H1 (cell line): ENCODE results near the gene MMS19. TPM values are rescaled to one million over a fixed set of nuclear protein-coding genes. Genes with fewer than 3 reads are reported as not detected.

ENCODE experiments used
- CTCF ChIA-PET: fragments of 300-600 bp; sonication (Branson Sonifier 250); formaldehyde crosslinking; loops from one replicate; lab custom pipeline; 2021; ENCODE audit not compliant: partially characterized antibody; lab: Charles Lee
- POLR2A ChIA-PET: fragments of 300-600 bp; sonication (Branson Sonifier 250); formaldehyde crosslinking; loops from one replicate; lab custom pipeline; 2021; ENCODE audit warnings: inconsistent platforms; ENCODE audit not compliant: partially characterized antibody; lab: Charles Lee
- DNase-seq, 2 experiments: peaks; one replicate each; pipeline versions ENCODE4 v3.0.0 to v3.0.0-alpha.2; 2010 to 2022; ENCODE audit warnings: low spot score in 2 of 2, low read depth in 1 of 2, mixed read lengths in 1 of 2
- FAIRE-seq: peaks from 2 replicates; lab custom pipeline; 2011; peaks lifted over from hg19 to GRCh38; lab: Jason Lieb, UNC
- H2AFZ ChIP-seq: 2 replicates; pipeline ENCODE4 v1.8.1; 2012; ENCODE audit warnings: low read length, inconsistent platforms
- H2AK5ac ChIP-seq: 2 replicates; pipeline ENCODE4 v1.6.1; 2013; ENCODE audit warnings: low read depth, low read length
- H2BK120ac ChIP-seq: replicated peaks from 2 replicates; pipeline ENCODE3; 2013; ENCODE audit warnings: low read depth, low read length, inconsistent platforms
- H2BK12ac ChIP-seq: 2 replicates; pipeline ENCODE4 v1.6.1; 2013; ENCODE audit warnings: low read depth, low read length
- H2BK15ac ChIP-seq: 2 replicates; pipeline ENCODE4 v1.6.1; 2013; ENCODE audit warnings: low read length
- H2BK20ac ChIP-seq: 2 replicates; pipeline ENCODE4 v1.6.1; 2013; ENCODE audit warnings: low read length
- H2BK5ac ChIP-seq: 2 replicates; pipeline ENCODE4 v1.6.1; 2013; ENCODE audit warnings: low read depth, low read length
- H3K14ac ChIP-seq: 2 replicates; pipeline ENCODE4 v1.6.1; 2013; ENCODE audit warnings: inconsistent platforms; ENCODE audit not compliant: insufficient read length
- H3K18ac ChIP-seq: 2 replicates; pipeline ENCODE4 v1.6.1; 2013; ENCODE audit warnings: low read length; ENCODE audit errors: extremely low read depth
- H3K23ac ChIP-seq: 2 replicates; pipeline ENCODE4 v1.6.1; 2013; ENCODE audit warnings: inconsistent platforms; ENCODE audit not compliant: insufficient read length
- H3K23me2 ChIP-seq: 2 replicates; pipeline ENCODE4 v1.6.1; 2013; ENCODE audit warnings: low read depth, low read length
- H3K27ac ChIP-seq: 2 replicates; pipeline ENCODE4 v1.6.1; 2011; ENCODE audit warnings: low read depth, low read length, inconsistent platforms
- H3K27me3 ChIP-seq, 4 experiments: replicated peaks in 1 of 4; 1 replicate in 1 of 4; 2 replicates in 3 of 4; pipeline versions ENCODE4 v1.6.1 to v1.8.1; 2011 to 2013; ENCODE audit warnings: low read length in 3 of 4, mild to moderate bottlenecking in 3 of 4, inconsistent platforms in 2 of 4, mixed read lengths in 2 of 4, moderate library complexity in 1 of 4; ENCODE audit not compliant: control insufficient read depth in 3 of 4, insufficient read depth in 3 of 4; ENCODE audit errors: extremely low read depth in 1 of 4
- H3K36me3 ChIP-seq, 4 experiments: 2 replicates each; pipeline versions ENCODE4 v1.6.1 to v1.8.1; 2011 to 2013; ENCODE audit warnings: mild to moderate bottlenecking in 4 of 4, low read length in 3 of 4, moderate library complexity in 2 of 4, control low read depth in 1 of 4, inconsistent platforms in 1 of 4; ENCODE audit not compliant: insufficient read depth in 4 of 4, control insufficient read depth in 2 of 4
- H3K4ac ChIP-seq: replicated peaks from 2 replicates; pipeline ENCODE3; 2013; ENCODE audit warnings: low read length, low read depth, mixed read lengths, inconsistent platforms; ENCODE audit not compliant: insufficient read length
- H3K4me1 ChIP-seq, 4 experiments: replicated peaks in 1 of 4; 1 replicate in 1 of 4; 2 replicates in 3 of 4; pipeline versions ENCODE4 v1.6.1 to v1.8.1; 2011 to 2013; ENCODE audit warnings: low read length in 3 of 4, inconsistent platforms in 2 of 4, mixed read lengths in 1 of 4; ENCODE audit not compliant: insufficient read depth in 4 of 4, control insufficient read depth in 3 of 4
- H3K4me2 ChIP-seq, 2 experiments: 2 replicates each; pipeline versions ENCODE4 v1.6.1 to v1.8.1; 2011 to 2013; ENCODE audit warnings: low read depth in 2 of 2, low read length in 2 of 2, control low read depth in 1 of 2, inconsistent platforms in 1 of 2, mild to moderate bottlenecking in 1 of 2; ENCODE audit not compliant: insufficient read depth in 1 of 2
- H3K4me3 ChIP-seq, 4 experiments: fragments of 200-600, 300-600 bp in 1 of 4; sonication (generic), shearing (Covaris generic), sonication (Bioruptor Twin) in 1 of 4; 2 replicates each; pipeline versions ENCODE4 v1.5.1 to v1.8.1; 2011 to 2016; ENCODE audit warnings: low read length in 4 of 4, low read depth in 3 of 4, control low read depth in 2 of 4, inconsistent platforms in 2 of 4, mild to moderate bottlenecking in 2 of 4, mixed read lengths in 1 of 4, moderate library complexity in 1 of 4; ENCODE audit not compliant: insufficient read depth in 2 of 4; ENCODE audit errors: extremely low read depth in 1 of 4
- H3K56ac ChIP-seq: replicated peaks from 2 replicates; pipeline ENCODE3; 2013; ENCODE audit warnings: low read depth, mild to moderate bottlenecking, mixed read lengths, low read length, inconsistent platforms; ENCODE audit not compliant: insufficient read length
- H3K79me1 ChIP-seq: 2 replicates; pipeline ENCODE4 v1.6.1; 2013; ENCODE audit warnings: low read depth, low read length, control low read depth
- H3K79me2 ChIP-seq, 2 experiments: 2 replicates each; pipeline versions ENCODE4 v1.6.1 to v1.8.1; 2012 to 2013; ENCODE audit warnings: low read length in 2 of 2, mild to moderate bottlenecking in 2 of 2, inconsistent platforms in 1 of 2; ENCODE audit not compliant: insufficient read depth in 2 of 2, control insufficient read depth in 1 of 2
- H3K9ac ChIP-seq, 4 experiments: replicated peaks in 1 of 4; 1 replicate in 1 of 4; 2 replicates in 3 of 4; pipeline versions ENCODE4 v1.6.1 to v1.8.1; 2011 to 2013; ENCODE audit warnings: low read depth in 3 of 4, low read length in 3 of 4, control low read depth in 2 of 4, mild to moderate bottlenecking in 2 of 4, moderate library complexity in 2 of 4, inconsistent platforms in 1 of 4; ENCODE audit errors: extremely low read depth in 1 of 4
- H3K9me3 ChIP-seq, 2 experiments: 2 replicates each; pipeline versions ENCODE4 v1.6.1 to v1.8.1; 2012 to 2013; ENCODE audit warnings: mild to moderate bottlenecking in 2 of 2, moderate library complexity in 2 of 2, control low read depth in 1 of 2, inconsistent platforms in 1 of 2, low read depth in 1 of 2, low read length in 1 of 2, mixed read lengths in 1 of 2; ENCODE audit not compliant: insufficient read depth in 2 of 2
- H4K20me1 ChIP-seq, 2 experiments: replicated peaks in 1 of 2; 2 replicates each; pipeline versions ENCODE3 to v1.8.1; 2011 to 2013; ENCODE audit warnings: inconsistent platforms in 2 of 2, low read length in 2 of 2, mild to moderate bottlenecking in 1 of 2; ENCODE audit not compliant: insufficient read depth in 2 of 2, control insufficient read depth in 1 of 2
- H4K5ac ChIP-seq: 2 replicates; pipeline ENCODE4 v1.6.1; 2013; ENCODE audit warnings: low read length, low read depth, mixed read lengths, inconsistent platforms; ENCODE audit not compliant: insufficient read length
- H4K8ac ChIP-seq: 2 replicates; pipeline ENCODE4 v1.8.0; 2013; ENCODE audit warnings: mild to moderate bottlenecking, moderate library complexity, low read length, inconsistent platforms; ENCODE audit not compliant: insufficient read depth; ENCODE audit errors: extremely low read depth
- H4K91ac ChIP-seq: replicated peaks from 2 replicates; pipeline ENCODE3; 2013; ENCODE audit warnings: low read length, mixed read lengths, inconsistent platforms; ENCODE audit not compliant: insufficient read length
- CHD2 ChIP-seq: IDR thresholded peaks from 2 replicates; pipeline ENCODE4 v1.6.1; 2012; ENCODE audit warnings: low read length, improper control_type of control experiment
- EP300 ChIP-seq, 2 experiments: IDR thresholded peaks; 1 replicate in 1 of 2; 2 replicates in 1 of 2; pipeline ENCODE4 v1.6.1; 2011 to 2012; ENCODE audit warnings: low read depth in 2 of 2, low read length in 2 of 2, mild to moderate bottlenecking in 2 of 2, borderline replicate concordance in 1 of 2, inconsistent platforms in 1 of 2, moderate library complexity in 1 of 2
- FOSL1 ChIP-seq: IDR thresholded peaks from 2 replicates; pipeline ENCODE4 v1.6.1; 2011; ENCODE audit warnings: mild to moderate bottlenecking, low read depth, low read length, moderate library complexity; ENCODE audit not compliant: insufficient read depth
- HDAC6 ChIP-seq: IDR thresholded peaks from one replicate; pipeline ENCODE4 v1.7.1; 2012; ENCODE audit warnings: low read depth, mild to moderate bottlenecking, inconsistent platforms, low read length, moderate library complexity
- JUND ChIP-seq: IDR thresholded peaks from 2 replicates; pipeline ENCODE4 v1.6.1; 2011; ENCODE audit warnings: mild to moderate bottlenecking, improper control_type of control experiment, low read length
- NRF1 ChIP-seq: IDR thresholded peaks from 2 replicates; pipeline ENCODE4 v1.6.1; 2011; ENCODE audit warnings: mild to moderate bottlenecking, low read depth, low read length, improper control_type of control experiment
- SIN3A ChIP-seq, 2 experiments: IDR thresholded peaks in 1 of 2; conservative IDR thresholded peaks in 1 of 2; 2 replicates each; pipeline ENCODE4 v1.6.1; 2011 to 2012; ENCODE audit warnings: low read length in 2 of 2, improper control_type of control experiment in 1 of 2, low read depth in 1 of 2, mild to moderate bottlenecking in 1 of 2
- SUZ12 ChIP-seq: fragments of 200-600 bp; sonication (generic); IDR thresholded peaks from 2 replicates; pipeline ENCODE4 v1.6.1; 2012; ENCODE audit warnings: mild to moderate bottlenecking, inconsistent platforms, low read length, moderate library complexity, mixed read lengths
- WGBS, 2 experiments: shearing (Covaris generic) in 1 of 2; methylation state at CpG; one replicate each; pipeline versions ENCODE4 v1.1.6 to v1.1.7; 2013 to 2015; ENCODE audit warnings: low lambda C conversion rate in 2 of 2, mixed read lengths in 2 of 2, inconsistent platforms in 1 of 2, low coverage in 1 of 2, missing lambda C conversion rate in 1 of 2; ENCODE audit not compliant: insufficient replicate concordance in 2 of 2, insufficient coverage in 1 of 2, insufficient read length in 1 of 2; ENCODE audit errors: extremely low coverage in 1 of 2, missing lambda C conversion rate in 1 of 2; 5-methylcytosine and 5-hydroxymethylcytosine counted together
- polyA plus RNA-seq, 7 experiments: library from polyadenylated mRNA; depleted of rRNA in 3 of 7; stranded (reverse) in 5 of 7; unstranded in 2 of 7; fragments of >200 nt in 5 of 7; fragments of 200-250 nt in 2 of 7; gene quantifications; 1 replicate in 5 of 7; 2 replicates in 1 of 7; 4 replicates in 1 of 7; pipeline versions ENCODE4 v1.2.1 to v1.2.3, GENCODE V29; 2011 to 2013; ENCODE audit warnings: missing spikeins in 2 of 7, mixed read lengths in 2 of 7
- total RNA-seq: library from RNA; stranded (reverse); fragmentation: NEBNext Ultra II Directional; extraction: Animal tissue kit (Norgen Biotek cat#: 25700); gene quantifications from 2 replicates; pipeline ENCODE4 v1.2.1, GENCODE V29; 2021
- TF ChIP-seq, protein P1 (sequence below): IDR thresholded peaks from 2 replicates; pipeline ENCODE4 v1.6.1; 2012; ENCODE audit warnings: low read length, inconsistent platforms

The MMS19 gene
- total and polyA plus RNA-seq, 2 of the 8 experiments (the other 6 are each of a cell fraction or from before 2014, with no cell fraction given), result 130 to 221 TPM

DNA sequence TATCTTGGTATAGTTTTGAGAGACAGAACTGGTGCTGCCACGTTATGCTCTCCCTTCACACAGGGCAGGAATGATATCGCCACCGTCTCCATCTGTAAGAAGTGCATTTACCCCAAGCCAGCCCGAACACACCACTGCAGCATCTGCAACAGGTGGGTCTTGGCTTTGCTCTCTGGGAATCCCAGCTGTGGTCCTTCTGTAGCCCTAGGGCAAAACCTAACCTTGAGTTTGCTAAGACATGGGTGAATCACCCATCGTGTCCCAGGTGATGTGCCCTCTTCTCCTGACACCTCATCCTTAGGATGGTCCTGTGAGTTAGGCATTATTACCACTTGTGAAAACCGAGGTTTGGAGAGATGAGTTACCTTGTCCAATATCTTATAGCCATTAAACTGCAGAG is 45.9 kb downstream of the MMS19 start:
- Histone ChIP-seq H4K8ac (no peak overlapping the region; the same call in 1 of the 2 replicates), H2AFZ (no peak overlapping the region), H3K18ac (no peak overlapping the region), H3K27ac (no peak overlapping the region), H2BK12ac (no peak overlapping the region), H4K20me1 (peaks cover 1 to 16% of the 10 kb centered on the region in 2 experiments), H3K56ac (no peak overlapping the region), H3K79me1 (peaks cover 6% of the 10 kb centered on the region; the same call in 1 of the 2 replicates), H3K14ac (no peak overlapping the region), H3K4ac (no peak overlapping the region), H2AK5ac (no peak overlapping the region), H3K4me1 (no peaks in the 10 kb centered on the region; a peak in 1 of 7 replicates), H3K79me2 (peaks cover under 1 to 16% of the 10 kb centered on the region in 2 experiments), H3K23ac (no peak overlapping the region), H2BK20ac (no peak overlapping the region), H3K27me3 (no peaks in the 10 kb centered on the region), H3K9ac (no peak overlapping the region), H3K4me2 (no peak overlapping the region), H4K5ac (no peak overlapping the region), H3K36me3 (peaks cover 2 to 50% (median 30%) of the 10 kb centered on the region in 4 experiments; a peak in 7 of 8 replicates), H3K4me3 (no peak overlapping the region), H2BK5ac (no peak overlapping the region), H4K91ac (no peak overlapping the region), H3K23me2 (no peaks in the 10 kb centered on the region), H2BK120ac (no peak overlapping the region), H3K9me3 (no peaks in the 10 kb centered on the region), H2BK15ac (no peak overlapping the region)
- TF ChIP-seq SIN3A (conservative IDR thresholded peaks at IDR 0.05 in 1 of 2, IDR thresholded peaks at IDR 0.05 in 1 of 2; ENCODE audit: low read depth in 1 of 2, low read length in 2 of 2), result no peak
- no peak for TF ChIP-seq HDAC6
- TF ChIP-seq NRF1, result no peak
- TF ChIP-seq JUND, result no peak
- TF ChIP-seq, protein P1, sequence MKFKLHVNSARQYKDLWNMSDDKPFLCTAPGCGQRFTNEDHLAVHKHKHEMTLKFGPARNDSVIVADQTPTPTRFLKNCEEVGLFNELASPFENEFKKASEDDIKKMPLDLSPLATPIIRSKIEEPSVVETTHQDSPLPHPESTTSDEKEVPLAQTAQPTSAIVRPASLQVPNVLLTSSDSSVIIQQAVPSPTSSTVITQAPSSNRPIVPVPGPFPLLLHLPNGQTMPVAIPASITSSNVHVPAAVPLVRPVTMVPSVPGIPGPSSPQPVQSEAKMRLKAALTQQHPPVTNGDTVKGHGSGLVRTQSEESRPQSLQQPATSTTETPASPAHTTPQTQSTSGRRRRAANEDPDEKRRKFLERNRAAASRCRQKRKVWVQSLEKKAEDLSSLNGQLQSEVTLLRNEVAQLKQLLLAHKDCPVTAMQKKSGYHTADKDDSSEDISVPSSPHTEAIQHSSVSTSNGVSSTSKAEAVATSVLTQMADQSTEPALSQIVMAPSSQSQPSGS, result 0 out of 2 replicates have a peak, but pooled peaks have one; percentile 47
- TF ChIP-seq CHD2, result no peak
- no peak for TF ChIP-seq SUZ12
- no peak for TF ChIP-seq EP300 (IDR thresholded peaks at IDR 0.05; ENCODE audit: borderline replicate concordance in 1 of 2, low read depth in 2 of 2, low read length in 2 of 2)
- TF ChIP-seq FOSL1, result no peak
- FAIRE-seq (no peak), DNase-seq (no peak)
- POLR2A ChIA-PET, result interaction anchor here (0.8 to 13.1 kb wide), 5 partner anchors 10 to 47 kb away, joined by 3 to 105 read pairs (median 4); partner anchors contain the start of gene UBTD1
- 87% methylated on average over 6 of the region's 6 CpGs; no CpG with 5 or more reads in 1 of the 2 experiments for WGBS, 2 experiments
- CTCF ChIA-PET, result interaction anchor here (0.9 to 7.2 kb wide), 6 partner anchors 9 to 160 kb away, joined by 3 to 40 read pairs (median 3); partner anchors contain the start of gene ANKRD2
